Astrocyte (in vitro differentiated cells and primary cell): ENCODE results near the gene SCN1A. TPM values are rescaled to one million over a fixed set of nuclear protein-coding genes. Genes with fewer than 3 reads are reported as not detected.

ENCODE experiments used
- DNase-seq: peaks from one replicate; pipeline ENCODE4 v3.0.0-alpha.2; 2010; ENCODE audit warnings: low read depth
- FAIRE-seq: peaks from 2 replicates; lab custom pipeline; 2011; peaks lifted over from hg19 to GRCh38; lab: Jason Lieb, UNC
- H2AFZ ChIP-seq: 2 replicates; pipeline ENCODE4 v1.6.0; 2012; ENCODE audit warnings: low read depth, low read length, inconsistent platforms
- H3K27ac ChIP-seq: 2 replicates; pipeline ENCODE4 v1.5.1; 2011; ENCODE audit warnings: low read depth, low read length, inconsistent platforms
- H3K27me3 ChIP-seq: 2 replicates; pipeline ENCODE4 v1.6.0; 2011; ENCODE audit warnings: low read length, inconsistent platforms; ENCODE audit not compliant: insufficient read depth
- H3K36me3 ChIP-seq: 2 replicates; pipeline ENCODE4 v1.5.1; 2011; ENCODE audit warnings: low read length, inconsistent platforms; ENCODE audit not compliant: insufficient read depth
- H3K4me1 ChIP-seq: 2 replicates; pipeline ENCODE4 v1.5.1; 2011; ENCODE audit warnings: low read length, inconsistent platforms; ENCODE audit not compliant: insufficient read depth
- H3K4me2 ChIP-seq: 2 replicates; pipeline ENCODE4 v1.6.0; 2012; ENCODE audit warnings: low read length, inconsistent platforms
- H3K4me3 ChIP-seq: 2 replicates; pipeline ENCODE4 v1.5.1; 2011; ENCODE audit warnings: low read depth, mild to moderate bottlenecking, low read length, inconsistent platforms; ENCODE audit not compliant: insufficient read depth
- H3K79me2 ChIP-seq: 2 replicates; pipeline ENCODE4 v1.6.0; 2012; ENCODE audit warnings: mild to moderate bottlenecking, low read length, inconsistent platforms; ENCODE audit not compliant: insufficient read depth
- H3K9ac ChIP-seq: 2 replicates; pipeline ENCODE4 v1.6.0; 2012; ENCODE audit warnings: mild to moderate bottlenecking, low read length, inconsistent platforms
- H3K9me3 ChIP-seq: 2 replicates; pipeline ENCODE4 v1.5.1; 2012; ENCODE audit warnings: low read depth, mild to moderate bottlenecking, low read length, inconsistent platforms; ENCODE audit not compliant: insufficient read depth
- H4K20me1 ChIP-seq: 2 replicates; pipeline ENCODE4 v1.6.0; 2012; ENCODE audit warnings: low read length, inconsistent platforms; ENCODE audit not compliant: insufficient read depth
- H3K27ac Mint-ChIP-seq: one replicate; pipeline ENCODE4 v1.8.0; 2021; ENCODE audit warnings: mild to moderate bottlenecking, mixed read lengths; ENCODE audit not compliant: unreplicated experiment
- H3K27me3 Mint-ChIP-seq: one replicate; pipeline ENCODE4 v1.8.0; 2021; ENCODE audit warnings: low read depth, mixed read lengths; ENCODE audit not compliant: unreplicated experiment
- H3K36me3 Mint-ChIP-seq: one replicate; pipeline ENCODE4 v1.8.0; 2021; ENCODE audit warnings: low read depth, mixed read lengths; ENCODE audit not compliant: unreplicated experiment
- H3K4me1 Mint-ChIP-seq: one replicate; pipeline ENCODE4 v1.8.0; 2021; ENCODE audit warnings: low read depth, mixed read lengths; ENCODE audit not compliant: unreplicated experiment
- H3K4me3 Mint-ChIP-seq: one replicate; pipeline ENCODE4 v1.8.0; 2021; ENCODE audit warnings: mild to moderate bottlenecking, moderate library complexity, mixed read lengths; ENCODE audit not compliant: unreplicated experiment
- H3K9me3 Mint-ChIP-seq: one replicate; pipeline ENCODE4 v1.8.0; 2021; ENCODE audit warnings: mild to moderate bottlenecking, mixed read lengths; ENCODE audit not compliant: unreplicated experiment
- EZH2 ChIP-seq: IDR thresholded peaks from 2 replicates; pipeline ENCODE4 v1.6.1; 2012; ENCODE audit warnings: mild to moderate bottlenecking, low read length, inconsistent platforms; ENCODE audit not compliant: insufficient read depth
- total RNA-seq: library from RNA; stranded (reverse); gene quantifications from 2 replicates; pipeline ENCODE4 v1.2.1, GENCODE V29; 2021
- TF ChIP-seq, protein P1 (sequence below): IDR thresholded peaks from 2 replicates; pipeline ENCODE4 v1.5.1; 2011; ENCODE audit warnings: low read depth, mild to moderate bottlenecking, inconsistent platforms, low read length, moderate library complexity; ENCODE audit not compliant: insufficient read depth

The SCN1A gene
- total RNA-seq, 1 donor from 2014 or later: not detected

DNA sequence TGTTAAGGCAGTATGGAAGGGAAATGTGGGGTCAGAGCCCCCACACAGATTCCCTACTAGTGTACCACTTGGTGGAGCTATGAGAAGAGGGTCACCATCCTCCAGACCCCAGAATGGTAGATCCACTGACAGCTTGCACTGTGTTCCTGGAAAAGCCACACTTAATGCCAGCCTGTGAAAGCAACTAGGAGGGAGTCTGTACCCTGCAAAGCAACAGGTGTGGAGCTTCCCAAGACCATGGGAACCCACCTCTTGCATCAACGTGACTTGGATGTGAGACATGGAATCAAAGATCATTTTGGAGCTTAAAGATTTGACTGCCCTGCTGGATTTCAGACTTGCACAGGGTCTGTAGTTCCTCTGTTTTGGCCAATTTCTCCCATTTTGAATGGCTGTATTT lies 10.8 kb upstream of the SCN1A start:
- Mint-ChIP-seq H3K36me3 (no peaks in the 10 kb centered on the region), H3K4me1 (no peaks in the 10 kb centered on the region), H3K27ac (no peak overlapping the region), H3K4me3 (no peak overlapping the region), H3K9me3 (peaks cover 8% of the 10 kb centered on the region), H3K27me3 (peaks cover 2% of the 10 kb centered on the region)
- Histone ChIP-seq H4K20me1 (no peaks in the 10 kb centered on the region), H3K4me2 (no peak overlapping the region), H3K27me3 (no peaks in the 10 kb centered on the region), H3K36me3 (no peaks in the 10 kb centered on the region), H3K4me1 (no peaks in the 10 kb centered on the region), H3K79me2 (no peaks in the 10 kb centered on the region), H3K27ac (no peak overlapping the region), H3K9me3 (no peaks in the 10 kb centered on the region), H2AFZ (no peak overlapping the region), H3K4me3 (no peak overlapping the region), H3K9ac (no peak overlapping the region)
- no peak for DNase-seq
- FAIRE-seq: no peak
- TF ChIP-seq, protein P1, sequence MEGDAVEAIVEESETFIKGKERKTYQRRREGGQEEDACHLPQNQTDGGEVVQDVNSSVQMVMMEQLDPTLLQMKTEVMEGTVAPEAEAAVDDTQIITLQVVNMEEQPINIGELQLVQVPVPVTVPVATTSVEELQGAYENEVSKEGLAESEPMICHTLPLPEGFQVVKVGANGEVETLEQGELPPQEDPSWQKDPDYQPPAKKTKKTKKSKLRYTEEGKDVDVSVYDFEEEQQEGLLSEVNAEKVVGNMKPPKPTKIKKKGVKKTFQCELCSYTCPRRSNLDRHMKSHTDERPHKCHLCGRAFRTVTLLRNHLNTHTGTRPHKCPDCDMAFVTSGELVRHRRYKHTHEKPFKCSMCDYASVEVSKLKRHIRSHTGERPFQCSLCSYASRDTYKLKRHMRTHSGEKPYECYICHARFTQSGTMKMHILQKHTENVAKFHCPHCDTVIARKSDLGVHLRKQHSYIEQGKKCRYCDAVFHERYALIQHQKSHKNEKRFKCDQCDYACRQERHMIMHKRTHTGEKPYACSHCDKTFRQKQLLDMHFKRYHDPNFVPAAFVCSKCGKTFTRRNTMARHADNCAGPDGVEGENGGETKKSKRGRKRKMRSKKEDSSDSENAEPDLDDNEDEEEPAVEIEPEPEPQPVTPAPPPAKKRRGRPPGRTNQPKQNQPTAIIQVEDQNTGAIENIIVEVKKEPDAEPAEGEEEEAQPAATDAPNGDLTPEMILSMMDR: no peak
- TF ChIP-seq EZH2: no peak

DNA sequence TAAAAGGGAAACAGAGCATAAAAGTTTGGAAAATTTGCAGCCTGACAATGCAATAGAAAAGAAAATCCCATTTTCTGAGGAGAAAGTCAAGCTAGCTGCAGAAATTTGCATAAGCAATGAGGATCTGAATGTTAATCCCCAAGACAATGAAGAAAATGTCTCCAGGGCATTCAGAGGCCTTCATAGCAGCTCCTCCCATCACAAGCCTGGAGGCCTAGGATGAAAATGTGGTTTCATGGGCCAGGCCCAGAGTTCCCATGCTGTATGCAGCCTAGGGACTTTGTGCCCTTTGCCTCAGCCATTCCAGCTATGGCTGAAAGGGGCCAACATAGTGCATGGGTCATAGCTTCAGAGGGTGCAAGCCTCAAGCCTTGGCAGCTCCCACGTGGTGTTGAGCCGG lies 10.3 kb upstream of the SCN1A start:
- H3K27me3 ChIP-seq: no peaks in the 10 kb centered on the region
- Mint-ChIP-seq H3K4me3 (no peak overlapping the region), H3K4me1 (no peaks in the 10 kb centered on the region), H3K27ac (no peak overlapping the region), H3K36me3 (no peaks in the 10 kb centered on the region), H3K27me3 (peaks cover 2% of the 10 kb centered on the region), H3K9me3 (peaks cover 8% of the 10 kb centered on the region)
- H2AFZ ChIP-seq: no peak overlapping the region
- H3K9ac ChIP-seq: no peak overlapping the region
- H3K27ac ChIP-seq: no peak overlapping the region
- no peak overlapping the region for H3K4me2 ChIP-seq
- no peaks in the 10 kb centered on the region for H4K20me1 ChIP-seq
- DNase-seq (no peak), FAIRE-seq (no peak)
- H3K4me1 ChIP-seq: no peaks in the 10 kb centered on the region
- no peak overlapping the region for H3K4me3 ChIP-seq
- H3K9me3 ChIP-seq: no peaks in the 10 kb centered on the region
- TF ChIP-seq, protein P1: no peak
- TF ChIP-seq EZH2: no peak
- no peaks in the 10 kb centered on the region for H3K36me3 ChIP-seq
- H3K79me2 ChIP-seq: no peaks in the 10 kb centered on the region

DNA sequence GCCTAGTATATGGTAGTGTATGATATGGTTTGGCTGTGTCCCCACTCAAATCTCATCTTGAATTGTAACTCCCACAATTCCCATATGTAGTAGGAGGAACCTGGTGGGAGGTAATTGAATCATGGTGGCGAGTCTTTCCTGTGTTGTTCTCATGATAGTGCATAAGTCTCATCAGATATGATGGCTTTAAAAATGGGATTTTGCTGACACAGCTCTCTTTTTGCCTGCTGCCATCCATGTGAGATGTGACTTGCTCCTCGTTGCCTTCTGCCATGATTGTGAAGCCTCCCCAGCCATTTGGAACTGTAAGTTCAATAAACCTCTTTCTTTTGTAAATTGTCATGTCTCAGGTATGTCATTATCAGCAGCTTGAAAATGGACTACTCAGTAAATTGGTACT lies 9.5 kb upstream of the SCN1A start:
- Mint-ChIP-seq H3K4me3 (no peak overlapping the region), H3K27ac (no peak overlapping the region), H3K36me3 (no peaks in the 10 kb centered on the region), H3K4me1 (no peaks in the 10 kb centered on the region), H3K9me3 (peaks cover 8% of the 10 kb centered on the region), H3K27me3 (peaks cover 2% of the 10 kb centered on the region)
- no peaks in the 10 kb centered on the region for H3K9me3 ChIP-seq
- H4K20me1 ChIP-seq: no peaks in the 10 kb centered on the region
- no peak for DNase-seq
- H3K27ac ChIP-seq: no peak overlapping the region
- no peaks in the 10 kb centered on the region for H3K27me3 ChIP-seq
- FAIRE-seq: no peak
- H3K4me3 ChIP-seq: no peak overlapping the region
- H3K79me2 ChIP-seq: no peaks in the 10 kb centered on the region
- no peaks in the 10 kb centered on the region for H3K4me1 ChIP-seq
- no peak overlapping the region for H2AFZ ChIP-seq
- H3K4me2 ChIP-seq: no peak overlapping the region
- no peaks in the 10 kb centered on the region for H3K36me3 ChIP-seq
- TF ChIP-seq, protein P1: no peak
- no peak for TF ChIP-seq EZH2
- H3K9ac ChIP-seq: no peak overlapping the region
